Endothelial cell of umbilical vein (primary cell): ENCODE measurements around the gene APLP2. TPM values are rescaled to one million over a fixed set of nuclear protein-coding genes. Genes with fewer than 3 reads are reported as not detected.

Experiments used
- BruUV-seq: library from RNA; stranded (reverse); fragments of 400-500 nt; replicated peaks from 2 replicates; lab custom pipeline; 2021; lab: Mats Ljungman, UMichigan
- CTCF ChIA-PET: fragments of 300-600, 350-600 bp; sonication (Branson Sonifier 250); formaldehyde crosslinking; loops from one replicate; lab custom pipeline; 2021; ENCODE audit warnings: antibody characterized with exemption, inconsistent platforms; lab: Charles Lee
- POLR2A ChIA-PET: fragments of 300-600, 350-600 bp; sonication (Branson Sonifier 250); formaldehyde crosslinking; loops from one replicate; lab custom pipeline; 2021; ENCODE audit warnings: antibody characterized with exemption, inconsistent platforms; lab: Charles Lee
- DNase-seq: peaks from one replicate; pipeline ENCODE4 v3.0.0-alpha.2; 2011; ENCODE audit warnings: low read depth, low spot score
- FAIRE-seq: peaks from 2 replicates; lab custom pipeline; 2011; peaks lifted over from hg19 to GRCh38; lab: Jason Lieb, UNC
- H2AFZ ChIP-seq: 2 replicates; pipeline ENCODE4 v1.6.0; 2012; ENCODE audit warnings: low read depth, low read length, control low read depth, inconsistent platforms
- H3K27ac ChIP-seq: 2 replicates; pipeline ENCODE4 v1.5.1; 2011; ENCODE audit warnings: low read depth, mild to moderate bottlenecking, control low read depth, low read length, moderate library complexity; ENCODE audit not compliant: insufficient read depth
- H3K27me3 ChIP-seq, 2 experiments: 2 replicates each; pipeline versions ENCODE4 v1.6.0 to v1.6.1; 2011; ENCODE audit warnings: low read length in 2 of 2, mixed read lengths in 1 of 2; ENCODE audit not compliant: control insufficient read depth in 2 of 2, insufficient read depth in 2 of 2
- H3K36me3 ChIP-seq, 2 experiments: 2 replicates in 1 of 2; 3 replicates in 1 of 2; pipeline ENCODE4 v1.5.1; 2011; ENCODE audit warnings: low read length in 2 of 2, mild to moderate bottlenecking in 1 of 2, moderate library complexity in 1 of 2; ENCODE audit not compliant: control insufficient read depth in 2 of 2, insufficient read depth in 2 of 2; ENCODE audit errors: extremely low read depth in 1 of 2
- H3K4me1 ChIP-seq: 3 replicates; pipeline ENCODE4 v1.5.1; 2011; ENCODE audit warnings: mild to moderate bottlenecking, low read length; ENCODE audit not compliant: control insufficient read depth, insufficient read depth; ENCODE audit errors: extremely low read depth
- H3K4me2 ChIP-seq: 2 replicates; pipeline ENCODE4 v1.6.1; 2011; ENCODE audit warnings: low read length, control low read depth, mixed read lengths; ENCODE audit not compliant: insufficient read depth
- H3K4me3 ChIP-seq, 3 experiments: fragments of 200-600 bp in 1 of 3; sonication (generic), shearing (Covaris generic) in 1 of 3; replicated peaks in 1 of 3; 2 replicates each; pipeline ENCODE4 v1.5.1; 2011 to 2016; ENCODE audit warnings: control low read depth in 3 of 3, low read length in 3 of 3, mild to moderate bottlenecking in 2 of 3, inconsistent platforms in 1 of 3, low read depth in 1 of 3, moderate library complexity in 1 of 3; ENCODE audit not compliant: insufficient read depth in 1 of 3
- H3K79me2 ChIP-seq: 2 replicates; pipeline ENCODE4 v1.6.0; 2012; ENCODE audit warnings: low read length, inconsistent platforms; ENCODE audit not compliant: control insufficient read depth, insufficient read depth
- H3K9ac ChIP-seq: replicated peaks from 2 replicates; pipeline ENCODE3; 2011; ENCODE audit warnings: low read length, control low read depth; ENCODE audit not compliant: insufficient read depth; ENCODE audit errors: extremely low read depth
- H3K9me1 ChIP-seq: replicated peaks from 3 replicates; pipeline ENCODE4 v1.6.0; 2011; ENCODE audit warnings: mild to moderate bottlenecking, low read length; ENCODE audit not compliant: control insufficient read depth, insufficient read depth; ENCODE audit errors: extremely low read depth
- H3K9me3 ChIP-seq: replicated peaks from 2 replicates; pipeline ENCODE4 v1.5.1; 2012; ENCODE audit warnings: low read length, inconsistent platforms; ENCODE audit not compliant: control insufficient read depth, insufficient read depth
- H4K20me1 ChIP-seq: replicated peaks from 2 replicates; pipeline ENCODE3; 2011; ENCODE audit warnings: mild to moderate bottlenecking, low read length; ENCODE audit not compliant: control insufficient read depth, insufficient read depth; ENCODE audit errors: extremely low read depth
- EZH2 ChIP-seq: IDR thresholded peaks from 2 replicates; pipeline ENCODE4 v1.6.1; 2012; ENCODE audit warnings: borderline replicate concordance, low read depth, mild to moderate bottlenecking, moderate library complexity, low read length, inconsistent platforms; ENCODE audit not compliant: severe bottlenecking
- JUN ChIP-seq: IDR thresholded peaks from 2 replicates; pipeline ENCODE4 v1.6.1; 2011; ENCODE audit warnings: borderline replicate concordance, low read depth; ENCODE audit not compliant: insufficient read length, insufficient read depth
- MYC ChIP-seq: IDR thresholded peaks from one replicate; pipeline ENCODE4 v1.6.1; 2011; ENCODE audit warnings: mild to moderate bottlenecking, low read depth, low read length
- dilution Hi-C: fragments of 300-500 bp; cut with MboI; formaldehyde crosslinking; loops from one replicate; pipeline ENCODE4 v1.15.0; 2019; ENCODE audit warnings: low sequenced_read_pairs; ENCODE audit not compliant: extremely low pct_ligation_motif_present
- intact Hi-C: fragments of 100-400 bp; cut with micrococcal nuclease; formaldehyde crosslinking; loops from one replicate; pipeline ENCODE4 v1.10.0; 2022
- polyA plus RNA-seq, 4 experiments: library from polyadenylated mRNA; depleted of rRNA in 3 of 4; stranded (reverse) in 3 of 4; unstranded in 1 of 4; fragments of >200 nt; gene quantifications; 2 replicates each; pipeline versions ENCODE4 v1.2.1 to v1.2.3, GENCODE V29; 2011 to 2012; ENCODE audit warnings: missing spikeins in 1 of 4
- total RNA-seq: library from RNA; stranded (reverse); gene quantifications from 2 replicates; pipeline ENCODE4 v1.2.3, GENCODE V29; 2021
- TF ChIP-seq, protein P1 (sequence below): IDR thresholded peaks from 2 replicates; pipeline ENCODE4 v1.6.1; 2011; ENCODE audit not compliant: insufficient read depth, insufficient read length

The APLP2 gene
- total and polyA plus RNA-seq, 2 donors (not counting 3 experiments of a cell fraction or from before 2014, with no cell fraction given) = 493 to 543 TPM

DNA sequence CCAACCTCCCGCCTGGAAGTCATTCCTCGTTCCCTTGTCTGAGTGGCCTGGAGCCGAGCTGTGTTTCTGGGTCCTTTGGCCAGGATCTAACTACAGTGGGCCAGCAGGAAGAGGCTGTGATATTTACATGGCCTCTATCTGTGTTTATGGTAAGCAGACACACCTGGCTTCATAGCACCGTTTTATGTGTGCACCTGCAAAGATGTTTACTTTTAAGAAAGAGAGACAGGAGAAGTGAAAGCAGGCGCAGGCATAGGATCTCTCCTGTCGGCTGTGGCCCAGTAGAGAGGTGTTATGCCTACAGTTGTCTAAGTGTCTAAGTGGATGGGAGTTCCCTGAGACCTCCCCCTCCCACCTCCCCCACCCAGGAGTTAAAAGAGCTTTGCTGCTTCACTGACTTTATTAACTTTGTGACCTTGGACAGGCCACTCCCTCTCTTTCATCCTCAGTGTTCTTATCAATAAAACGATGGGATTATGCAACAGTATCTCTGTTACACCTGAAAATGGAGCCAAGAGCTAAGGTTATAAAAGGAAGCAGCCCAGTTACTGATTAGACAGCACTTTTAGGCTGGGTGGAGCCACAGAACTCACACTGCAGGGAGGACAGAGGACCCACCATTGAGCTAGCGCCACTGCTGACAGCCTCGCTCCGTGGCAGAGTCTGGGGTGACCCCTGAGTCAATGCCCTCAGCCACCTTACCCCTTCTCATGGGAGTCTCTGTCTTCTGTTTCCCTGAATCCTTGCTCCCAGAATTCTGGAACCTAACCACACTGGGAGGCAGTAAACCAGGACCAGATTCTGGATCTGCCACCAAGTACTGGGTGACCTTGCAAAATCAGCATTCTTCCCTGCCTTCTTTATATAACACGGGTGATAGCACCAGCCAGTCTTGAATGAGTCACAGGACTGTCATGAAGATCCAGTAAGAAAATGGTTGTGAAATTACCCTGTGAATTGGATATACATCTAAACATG, 111.9 kb downstream of the APLP2 start:
- H3K36me3 ChIP-seq = no peaks in the 10 kb centered on the region
- no peak overlapping the region for H3K4me2 ChIP-seq
- ChIA-PET POLR2A (no interaction called here), CTCF (interaction anchor here (0.9 to 1.5 kb wide), 2 partner anchors 11 to 31 kb away, joined by 3 to 4 read pairs; no protein-coding TSS in a partner anchor)
- no TSS peak for BruUV-seq
- H2AFZ ChIP-seq = no peak overlapping the region
- no peak for DNase-seq
- FAIRE-seq = no peak
- H3K9me3 ChIP-seq = no peaks in the 10 kb centered on the region
- TF ChIP-seq, protein P1, sequence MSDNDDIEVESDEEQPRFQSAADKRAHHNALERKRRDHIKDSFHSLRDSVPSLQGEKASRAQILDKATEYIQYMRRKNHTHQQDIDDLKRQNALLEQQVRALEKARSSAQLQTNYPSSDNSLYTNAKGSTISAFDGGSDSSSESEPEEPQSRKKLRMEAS = no peak
- TF ChIP-seq EZH2 = no peak
- no peak for TF ChIP-seq MYC
- no peak for TF ChIP-seq JUN
- no peak overlapping the region for H3K27ac ChIP-seq
- no peaks in the 10 kb centered on the region for H3K4me1 ChIP-seq
- H3K79me2 ChIP-seq = no peaks in the 10 kb centered on the region
- dilution Hi-C loops = no loop called here
- no peaks in the 10 kb centered on the region for H3K9me1 ChIP-seq
- no peaks in the 10 kb centered on the region for H4K20me1 ChIP-seq
- H3K9ac ChIP-seq = no peak overlapping the region
- no peak overlapping the region for H3K4me3 ChIP-seq
- H3K27me3 ChIP-seq = no peaks in the 10 kb centered on the region
- intact Hi-C loops = no loop called here
